Stimulated activated CD4-positive, alpha-beta T cell treated with anti-CD3 and anti-CD28 coated beads, Interleukin-15, amount 100 ng/mL, for 1 hour (primary cell): ENCODE data around the gene RPL22.
A peak's percentile ranks its signal among the peaks of the same experiment; 100 is the strongest.

Experiments
- DNase-seq, 2 donors: peaks; one replicate each; pipeline ENCODE4 v3.0.0-alpha.2; 2020; ENCODE audit warnings: low read depth in 1 of 2, low spot score in 1 of 2

RPL22 gene

GRCh38 chr1:6205849-6206519 is 6.6 kb upstream of the RPL22 start, which contains the start of gene RNF207:
Gene RNF207, plus strand, starts transcription at chr1:6206119. Its CDS starts 417 bp downstream, at chr1:6206536.
- DNase-seq: peak in 1 of 2 donors; percentile 52

GRCh38 chr1:6202256-6202655 is 2.9 kb upstream of the RPL22 start:
- no peak for DNase-seq

- no peak for DNase-seq
These were observed 904 bp upstream of the RPL22 start for GRCh38 chr1:6200188-6200809.

- DNase-seq: no peak
These were observed 623 bp downstream of the RPL22 start for GRCh38 chr1:6198646-6199297.

GRCh38 chr1:6197746-6198427 is 1.5 kb downstream of the RPL22 start:
- no peak for DNase-seq

- DNase-seq: no peak
These were observed 7.4 kb downstream of the RPL22 start for GRCh38 chr1:6191968-6192367.

GRCh38 chr1:6188466-6188865 is 10.9 kb downstream of the RPL22 start:
- DNase-seq: no peak

GRCh38 chr1:6185635-6186382 is 13.6 kb downstream of the RPL22 start:
- no peak for DNase-seq

GRCh38 chr1:6185151-6185550 is 14.2 kb downstream of the RPL22 start:
- DNase-seq: no peak

- no peak for DNase-seq
These were observed 15.2 kb downstream of the RPL22 start for GRCh38 chr1:6184083-6184783.

- DNase-seq: no peak
These were observed 15.8 kb downstream of the RPL22 start for GRCh38 chr1:6183520-6183989.

- no peak for DNase-seq
These were observed 18.0 kb downstream of the RPL22 start for GRCh38 chr1:6181347-6181770.

- DNase-seq: no peak
These were observed 18.6 kb downstream of the RPL22 start for GRCh38 chr1:6180707-6181311.

- no peak for DNase-seq
These were observed 19.1 kb downstream of the RPL22 start, which contains the start of gene CHD5 for GRCh38 chr1:6180268-6180706. Gene CHD5, minus strand, starts transcription at chr1:6180321. Its CDS starts 298 bp downstream, at chr1:6180023.

GRCh38 chr1:6179564-6180175 is 19.7 kb downstream of the RPL22 start:
- DNase-seq: no peak

GRCh38 chr1:6178751-6179563 is 20.4 kb downstream of the RPL22 start:
- DNase-seq: no peak

- DNase-seq: no peak
These were observed 21.6 kb downstream of the RPL22 start for GRCh38 chr1:6177681-6178380.

- no peak for DNase-seq
These were observed 22.6 kb downstream of the RPL22 start for GRCh38 chr1:6176779-6177178.
